ENCODE data around the gene NECAB2. TPM values are rescaled to one million over a fixed set of nuclear protein-coding genes. Genes with fewer than 3 reads are reported as not detected.

NECAB2 gene
- polyA plus RNA-seq, 1 experiment: 0.20 TPM

DNA sequence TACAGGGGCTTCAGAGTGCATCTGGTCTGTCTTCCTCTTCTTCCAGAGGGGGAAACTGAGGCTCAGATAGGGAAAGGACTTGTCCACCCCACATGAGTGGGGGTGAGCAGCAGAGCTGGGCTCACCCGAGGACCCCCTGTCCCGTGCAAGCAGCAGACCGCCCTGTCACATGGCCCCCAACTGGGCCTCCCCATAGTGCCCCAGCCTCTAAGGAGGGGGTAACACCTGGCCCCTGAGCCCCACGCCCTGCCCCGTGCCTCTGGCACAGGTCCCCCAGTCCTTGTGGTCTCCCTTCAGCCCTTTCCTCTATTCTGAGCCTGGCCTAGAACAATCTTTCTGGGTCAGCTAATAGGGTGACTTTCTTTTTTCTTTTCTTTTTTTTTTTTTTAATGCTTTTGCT, 6.5 kb upstream of the NECAB2 start:
- TF ChIP-seq, protein P1, sequence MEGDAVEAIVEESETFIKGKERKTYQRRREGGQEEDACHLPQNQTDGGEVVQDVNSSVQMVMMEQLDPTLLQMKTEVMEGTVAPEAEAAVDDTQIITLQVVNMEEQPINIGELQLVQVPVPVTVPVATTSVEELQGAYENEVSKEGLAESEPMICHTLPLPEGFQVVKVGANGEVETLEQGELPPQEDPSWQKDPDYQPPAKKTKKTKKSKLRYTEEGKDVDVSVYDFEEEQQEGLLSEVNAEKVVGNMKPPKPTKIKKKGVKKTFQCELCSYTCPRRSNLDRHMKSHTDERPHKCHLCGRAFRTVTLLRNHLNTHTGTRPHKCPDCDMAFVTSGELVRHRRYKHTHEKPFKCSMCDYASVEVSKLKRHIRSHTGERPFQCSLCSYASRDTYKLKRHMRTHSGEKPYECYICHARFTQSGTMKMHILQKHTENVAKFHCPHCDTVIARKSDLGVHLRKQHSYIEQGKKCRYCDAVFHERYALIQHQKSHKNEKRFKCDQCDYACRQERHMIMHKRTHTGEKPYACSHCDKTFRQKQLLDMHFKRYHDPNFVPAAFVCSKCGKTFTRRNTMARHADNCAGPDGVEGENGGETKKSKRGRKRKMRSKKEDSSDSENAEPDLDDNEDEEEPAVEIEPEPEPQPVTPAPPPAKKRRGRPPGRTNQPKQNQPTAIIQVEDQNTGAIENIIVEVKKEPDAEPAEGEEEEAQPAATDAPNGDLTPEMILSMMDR (IDR thresholded peaks at IDR 0.05; ENCODE audit: low read depth, low read length): no peak
- Histone ChIP-seq H3K4me3 (ENCODE audit: low read depth, low read length) (no peak overlapping the region), H3K27me3 (ENCODE audit: control insufficient read depth, insufficient read depth, low read length) (no peaks in the 10 kb centered on the region), H3K9me3 (ENCODE audit: control insufficient read depth, insufficient read depth, low read length) (no peaks in the 10 kb centered on the region), H3K27ac (ENCODE audit: low read depth, low read length) (no peak overlapping the region)
- ChIA-PET CTCF (interaction anchor here (10.9 kb wide), 1 partner anchor 103 kb away, joined by 171 read pairs; no protein-coding TSS in a partner anchor), POLR2A (interaction anchor here (0.6 kb wide), 1 partner anchor 70 kb away, joined by 11 read pairs; no protein-coding TSS in a partner anchor)
- no peak for DNase-seq (ENCODE audit: low read depth, low spot score)

DNA sequence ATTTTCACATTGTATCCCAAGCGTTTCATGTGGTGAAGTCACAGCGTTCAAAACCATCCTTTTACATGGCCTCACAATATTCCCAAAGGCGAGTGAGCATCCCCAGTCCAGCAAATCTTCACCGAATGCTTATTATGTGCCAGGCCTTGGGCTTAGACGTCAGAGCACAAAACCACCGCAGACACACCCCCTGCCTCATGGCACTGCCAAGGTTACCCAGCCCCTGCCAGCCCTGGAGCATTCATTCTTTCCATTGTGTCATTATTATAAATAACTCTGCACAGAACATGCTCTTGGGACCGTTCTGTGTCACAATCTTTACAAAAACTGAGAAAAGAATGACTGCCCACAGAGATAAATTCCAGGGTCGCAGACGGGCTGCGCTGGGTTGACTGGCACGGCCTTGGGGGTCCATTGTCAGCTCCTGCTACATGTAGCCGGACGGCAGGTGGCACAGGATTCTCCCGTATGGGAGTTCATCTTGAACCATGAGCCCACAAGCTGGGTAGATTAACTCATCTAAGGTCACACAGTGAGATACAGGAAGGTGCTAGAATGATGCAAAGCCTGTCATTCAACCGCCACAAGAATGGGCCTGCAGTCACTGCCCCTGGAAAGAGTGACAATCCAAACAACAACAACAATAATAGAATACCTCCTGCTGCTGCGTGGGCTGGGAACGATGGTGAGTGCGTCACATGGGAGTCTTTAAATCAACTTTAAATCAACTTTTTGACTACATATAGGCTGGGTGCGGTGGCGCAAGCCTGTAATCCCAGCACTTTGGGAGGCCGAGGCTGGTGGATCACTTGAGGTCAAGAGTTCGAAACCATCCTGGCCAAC, 4.5 kb upstream of the NECAB2 start:
- Histone ChIP-seq H3K4me3 (ENCODE audit: low read depth, low read length) (no peak overlapping the region), H3K9me3 (ENCODE audit: control insufficient read depth, insufficient read depth, low read length) (no peaks in the 10 kb centered on the region), H3K27ac (ENCODE audit: low read depth, low read length) (no peak overlapping the region), H3K27me3 (ENCODE audit: control insufficient read depth, insufficient read depth, low read length) (no peaks in the 10 kb centered on the region)
- CTCF ChIA-PET: interaction anchor here (1.2 to 10.9 kb wide), 2 partner anchors 101 to 102 kb away, joined by 8 to 171 read pairs; no protein-coding TSS in a partner anchor
- TF ChIP-seq, protein P1 (IDR thresholded peaks at IDR 0.05; ENCODE audit: low read depth, low read length): no peak
- no peak for DNase-seq (ENCODE audit: low read depth, low spot score)
- POLR2A ChIA-PET: no interaction called here

DNA sequence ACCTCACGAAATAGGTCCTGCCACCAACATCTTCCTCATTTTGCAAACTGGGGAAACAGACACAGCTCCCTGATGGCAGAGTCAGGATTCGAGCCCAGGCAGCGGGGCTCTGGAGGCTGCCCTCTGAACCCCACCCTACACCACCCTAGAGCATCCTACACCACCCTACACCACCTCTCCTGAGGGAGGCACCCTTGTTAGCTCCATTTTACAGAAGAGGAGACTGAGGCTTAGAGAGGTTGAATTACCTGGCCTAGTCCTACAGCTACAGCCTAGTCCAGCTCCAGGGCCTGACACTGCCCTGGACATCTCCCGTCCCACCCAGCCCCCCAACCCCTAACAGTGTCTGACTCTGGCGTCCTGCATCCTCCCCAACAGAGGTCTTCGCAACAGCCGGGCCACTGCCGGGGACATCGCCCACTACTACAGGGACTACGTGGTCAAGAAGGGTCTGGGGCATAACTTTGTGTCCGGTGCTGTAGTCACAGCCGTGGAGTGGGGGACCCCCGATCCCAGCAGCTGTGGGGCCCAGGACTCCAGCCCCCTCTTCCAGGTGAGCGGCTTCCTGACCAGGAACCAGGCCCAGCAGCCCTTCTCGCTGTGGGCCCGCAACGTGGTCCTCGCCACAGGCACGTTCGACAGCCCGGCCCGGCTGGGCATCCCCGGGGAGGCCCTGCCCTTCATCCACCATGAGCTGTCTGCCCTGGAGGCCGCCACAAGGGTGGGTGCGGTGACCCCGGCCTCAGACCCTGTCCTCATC, 3.2 kb upstream of the NECAB2 start:
- DNase-seq (ENCODE audit: low read depth, low spot score): no peak

DNA sequence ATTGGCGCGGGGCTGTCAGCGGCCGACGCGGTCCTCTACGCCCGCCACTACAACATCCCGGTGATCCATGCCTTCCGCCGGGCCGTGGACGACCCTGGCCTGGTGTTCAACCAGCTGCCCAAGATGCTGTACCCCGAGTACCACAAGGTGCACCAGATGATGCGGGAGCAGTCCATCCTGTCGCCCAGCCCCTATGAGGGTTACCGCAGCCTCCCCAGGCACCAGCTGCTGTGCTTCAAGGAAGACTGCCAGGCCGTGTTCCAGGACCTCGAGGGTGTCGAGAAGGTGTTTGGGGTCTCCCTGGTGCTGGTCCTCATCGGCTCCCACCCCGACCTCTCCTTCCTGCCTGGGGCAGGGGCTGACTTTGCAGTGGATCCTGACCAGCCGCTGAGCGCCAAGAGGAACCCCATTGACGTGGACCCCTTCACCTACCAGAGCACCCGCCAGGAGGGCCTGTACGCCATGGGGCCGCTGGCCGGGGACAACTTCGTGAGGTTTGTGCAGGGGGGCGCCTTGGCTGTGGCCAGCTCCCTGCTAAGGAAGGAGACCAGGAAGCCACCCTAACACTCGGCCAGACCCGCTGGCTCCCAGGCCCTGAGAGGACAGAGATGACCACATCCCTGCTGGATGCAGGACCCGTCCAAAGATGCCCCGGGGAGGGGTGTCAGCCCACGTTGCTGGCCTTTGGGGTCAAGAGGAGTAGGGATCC, 2.4 kb upstream of the NECAB2 start:
- TF ChIP-seq, protein P1 (IDR thresholded peaks at IDR 0.05; ENCODE audit: low read depth, low read length): no peak
- no peak for DNase-seq (ENCODE audit: low read depth, low spot score)
- POLR2A ChIA-PET: no interaction called here

More for the DNA sequence above, 3.2 kb upstream of the NECAB2 start:
- ChIA-PET POLR2A (no interaction called here), CTCF (interaction anchor here (0.8 to 1.4 kb wide), 4 partner anchors 98 to 101 kb away, joined by 3 to 8 read pairs (median 6); no protein-coding TSS in a partner anchor)
- no peak overlapping the region for H3K27ac ChIP-seq (ENCODE audit: low read depth, low read length)
- no peaks in the 10 kb centered on the region for H3K9me3 ChIP-seq (ENCODE audit: control insufficient read depth, insufficient read depth, low read length)
- H3K27me3 ChIP-seq (ENCODE audit: control insufficient read depth, insufficient read depth, low read length): peaks cover 9% of the 10 kb centered on the region
- TF ChIP-seq, protein P1 (IDR thresholded peaks at IDR 0.05; ENCODE audit: low read depth, low read length): no peak
- no peak overlapping the region for H3K4me3 ChIP-seq (ENCODE audit: low read depth, low read length)

More for the DNA sequence above, 2.4 kb upstream of the NECAB2 start:
- CTCF ChIA-PET: interaction anchor here (0.8 to 1.4 kb wide), 3 partner anchors 9 to 100 kb away, joined by 3 to 7 read pairs (median 5); no protein-coding TSS in a partner anchor
- no peak overlapping the region for H3K4me3 ChIP-seq (ENCODE audit: low read depth, low read length)
- H3K9me3 ChIP-seq (ENCODE audit: control insufficient read depth, insufficient read depth, low read length): no peaks in the 10 kb centered on the region
- H3K27ac ChIP-seq (ENCODE audit: low read depth, low read length): no peak overlapping the region
- H3K27me3 ChIP-seq (ENCODE audit: control insufficient read depth, insufficient read depth, low read length): peaks cover 15% of the 10 kb centered on the region

Measured in AG04450 (cell line).